IPS DF 4.7 (cell line): ENCODE data around the gene YBX3.
A peak's percentile ranks its signal among the peaks of the same experiment; 100 is the strongest.

Experiments
- DNase-seq: peaks from one replicate; pipeline ENCODE4 v3.0.0-alpha.2; 2013; ENCODE audit warnings: low spot score; ENCODE audit errors: extremely low read depth

Gene YBX3

GRCh38 chr12:10722502-10722904, 620 bp downstream of the YBX3 start:
- no peak for DNase-seq

GRCh38 chr12:10721651-10722501, 1.2 kb downstream of the YBX3 start:
- no peak for DNase-seq

- DNase-seq, result no peak
Measured at GRCh38 chr12:10720974-10721650, 2.0 kb downstream of the YBX3 start.

- DNase-seq, result no peak
Measured at GRCh38 chr12:10719482-10719881, 3.6 kb downstream of the YBX3 start.

- no peak for DNase-seq
Measured at GRCh38 chr12:10718279-10718821, 4.8 kb downstream of the YBX3 start.

- no peak for DNase-seq
Measured at GRCh38 chr12:10717410-10717809, 5.7 kb downstream of the YBX3 start.

GRCh38 chr12:10716704-10717315, 6.3 kb downstream of the YBX3 start:
- no peak for DNase-seq

- DNase-seq, result no peak
Measured at GRCh38 chr12:10716277-10716676, 6.8 kb downstream of the YBX3 start.

- no peak for DNase-seq
Measured at GRCh38 chr12:10715491-10715890, 7.6 kb downstream of the YBX3 start.

- no peak for DNase-seq
Measured at GRCh38 chr12:10709808-10710207, 13.3 kb downstream of the YBX3 start.

GRCh38 chr12:10708862-10709261, 14.3 kb downstream of the YBX3 start:
- DNase-seq, result no peak

GRCh38 chr12:10705655-10706054, 17.5 kb downstream of the YBX3 start:
- DNase-seq, result no peak

GRCh38 chr12:10701843-10702242, 21.3 kb downstream of the YBX3 start:
- DNase-seq, result no peak

- DNase-seq, result no peak
Measured at GRCh38 chr12:10701131-10701681, 21.9 kb downstream of the YBX3 start.

- DNase-seq, result no peak
Measured at GRCh38 chr12:10700581-10700980, 22.5 kb downstream of the YBX3 start.

- DNase-seq, result no peak
Measured at GRCh38 chr12:10697862-10698261, 25.3 kb downstream of the YBX3 start.

- DNase-seq, result no peak
Measured at GRCh38 chr12:10697156-10697555, 26.0 kb downstream of the YBX3 start.

GRCh38 chr12:10690906-10691305, 32.2 kb downstream of the YBX3 start:
- no peak for DNase-seq

- no peak for DNase-seq
Measured at GRCh38 chr12:10689146-10689545, 34.0 kb downstream of the YBX3 start.

GRCh38 chr12:10688042-10688441, 35.1 kb downstream of the YBX3 start:
- no peak for DNase-seq

GRCh38 chr12:10673659-10674384, 49.3 kb downstream of the YBX3 start, which contains the start of gene STYK1:
Gene STYK1, minus strand, starts transcription at chr12:10674052. Its CDS starts 39,434 bp downstream, at chr12:10634618.
- peak; percentile 66 for DNase-seq
